Effector memory CD4-positive, alpha-beta T cell (primary cell): ENCODE results near the gene NDUFAF8.
"Not testable (repeated sequence)": the region's sequence is repeated elsewhere in the genome, so short reads cannot be mapped to it uniquely, and the experiment has no call there.

Experiments
- DNase-seq, 3 donors: peaks; one replicate each; pipeline ENCODE4 v3.0.0-alpha.2; 2020
- H3K27ac ChIP-seq: 2 replicates; pipeline ENCODE4 v1.7.0; 2013; ENCODE audit warnings: mild to moderate bottlenecking, low read length, moderate library complexity; ENCODE audit not compliant: insufficient read depth, poor library complexity, severe bottlenecking
- H3K27me3 ChIP-seq: replicated peaks from 2 replicates; pipeline ENCODE4 v1.7.0; 2013; ENCODE audit warnings: mild to moderate bottlenecking, low read length; ENCODE audit not compliant: insufficient read depth, control insufficient read depth, poor library complexity, severe bottlenecking
- H3K36me3 ChIP-seq: 2 replicates; pipeline ENCODE4 v1.7.0; 2013; ENCODE audit warnings: mild to moderate bottlenecking, low read length, moderate library complexity; ENCODE audit not compliant: control insufficient read depth, insufficient read depth
- H3K4me1 ChIP-seq: 2 replicates; pipeline ENCODE4 v1.7.0; 2013; ENCODE audit warnings: low read length, mild to moderate bottlenecking; ENCODE audit not compliant: control insufficient read depth, insufficient read depth, poor library complexity, severe bottlenecking
- H3K4me3 ChIP-seq: 2 replicates; pipeline ENCODE4 v1.7.0; 2013; ENCODE audit warnings: low read length, low read depth, mild to moderate bottlenecking; ENCODE audit not compliant: insufficient read depth, poor library complexity, severe bottlenecking
- H3K9me3 ChIP-seq: 2 replicates; pipeline ENCODE4 v1.7.0; 2013; ENCODE audit warnings: mild to moderate bottlenecking, low read length, moderate library complexity; ENCODE audit not compliant: control insufficient read depth

Gene NDUFAF8

GRCh38 chr17:81222906-81223761 lies 16.0 kb upstream of the NDUFAF8 start, which contains the start of gene CEP131:
TSS of gene CEP131 (minus strand) at chr17:81222965. CDS start at chr17:81220056, 2,909 bp downstream.
- peak; percentile 98 to 100 (median 98) for DNase-seq
- no peaks in the 10 kb centered on the region for H3K27me3 ChIP-seq
- H3K27ac ChIP-seq = peak within 1 kb of the TSS; percentile 42
- H3K9me3 ChIP-seq = no peaks in the 10 kb centered on the region
- peaks cover 19% of the 10 kb centered on the region for H3K4me1 ChIP-seq
- H3K4me3 ChIP-seq = peak within 1 kb of the TSS; percentile 71
- H3K36me3 ChIP-seq = peaks cover 4% of the 10 kb centered on the region

GRCh38 chr17:81223762-81224130 lies 15.4 kb upstream of the NDUFAF8 start:
- DNase-seq = no peak
- H3K27me3 ChIP-seq = no peaks in the 10 kb centered on the region
- peaks cover 19% of the 10 kb centered on the region for H3K4me1 ChIP-seq
- H3K27ac ChIP-seq = no peak overlapping the region
- H3K4me3 ChIP-seq = peak overlapping the region; percentile 33
- peaks cover 9% of the 10 kb centered on the region for H3K36me3 ChIP-seq
- no peaks in the 10 kb centered on the region for H3K9me3 ChIP-seq

- DNase-seq, H3K27ac ChIP-seq, H3K27me3 ChIP-seq: not testable (repeated sequence)
Measured at GRCh38 chr17:81227630-81228029, 11.5 kb upstream of the NDUFAF8 start.

GRCh38 chr17:81228420-81228819 lies 10.7 kb upstream of the NDUFAF8 start:
- Histone ChIP-seq H3K27me3 (no peaks in the 10 kb centered on the region), H3K9me3 (no peaks in the 10 kb centered on the region), H3K27ac (no peak overlapping the region), H3K4me1 (peaks cover 3% of the 10 kb centered on the region), H3K36me3 (peaks cover 44% of the 10 kb centered on the region), H3K4me3 (no peak overlapping the region)
- no peak for DNase-seq

More at GRCh38 chr17:81227630-81228029, 11.5 kb upstream of the NDUFAF8 start:
- peaks cover 39% of the 10 kb centered on the region for H3K36me3 ChIP-seq
- H3K4me1 ChIP-seq, H3K4me3 ChIP-seq, H3K9me3 ChIP-seq: not testable (repeated sequence)

GRCh38 chr17:81228834-81229665 lies 10.1 kb upstream of the NDUFAF8 start:
- no peaks in the 10 kb centered on the region for H3K27me3 ChIP-seq
- H3K4me1 ChIP-seq = no peaks in the 10 kb centered on the region
- no peaks in the 10 kb centered on the region for H3K9me3 ChIP-seq
- H3K27ac ChIP-seq = no peak overlapping the region
- peaks cover 49% of the 10 kb centered on the region for H3K36me3 ChIP-seq
- no peak for DNase-seq
- H3K4me3 ChIP-seq = no peak overlapping the region

- no peak for DNase-seq
- Histone ChIP-seq H3K36me3 (peaks cover 49% of the 10 kb centered on the region), H3K4me1 (no peaks in the 10 kb centered on the region), H3K27ac (no peak overlapping the region), H3K4me3 (no peak overlapping the region), H3K9me3 (no peaks in the 10 kb centered on the region), H3K27me3 (no peaks in the 10 kb centered on the region)
Measured at GRCh38 chr17:81229666-81229920, 9.5 kb upstream of the NDUFAF8 start.

GRCh38 chr17:81230043-81230820 lies 8.9 kb upstream of the NDUFAF8 start:
- DNase-seq = no peak
- H3K4me3 ChIP-seq = no peak overlapping the region
- no peaks in the 10 kb centered on the region for H3K27me3 ChIP-seq
- H3K36me3 ChIP-seq = peaks cover 49% of the 10 kb centered on the region
- no peaks in the 10 kb centered on the region for H3K9me3 ChIP-seq
- no peaks in the 10 kb centered on the region for H3K4me1 ChIP-seq
- H3K27ac ChIP-seq = no peak overlapping the region

- DNase-seq = no peak
- Histone ChIP-seq H3K36me3 (peaks cover 53% of the 10 kb centered on the region), H3K27ac (no peak overlapping the region), H3K27me3 (no peaks in the 10 kb centered on the region), H3K4me1 (peaks cover 2% of the 10 kb centered on the region), H3K4me3 (no peak overlapping the region), H3K9me3 (no peaks in the 10 kb centered on the region)
Measured at GRCh38 chr17:81231121-81231645, 7.9 kb upstream of the NDUFAF8 start.

- no peaks in the 10 kb centered on the region for H3K27me3 ChIP-seq
- no peaks in the 10 kb centered on the region for H3K9me3 ChIP-seq
- DNase-seq = no peak
- peaks cover 53% of the 10 kb centered on the region for H3K36me3 ChIP-seq
- H3K27ac ChIP-seq = no peak overlapping the region
- peaks cover 9% of the 10 kb centered on the region for H3K4me1 ChIP-seq
- H3K4me3 ChIP-seq = no peak overlapping the region
Measured at GRCh38 chr17:81231766-81232581, 7.1 kb upstream of the NDUFAF8 start.
